SK-N-SH treated with all-trans-retinoic acid at 6 μM for 48 hours (cell line): Measurements from ENCODE around the gene IFI16.
"Not testable (repeated sequence)": the region's sequence is repeated elsewhere in the genome, so short reads cannot be mapped to it uniquely, and the experiment has no call there.

Experiments used
- ATAC-seq: fragments of 200-7000 bp; cut with Tn5 transposase; 3 replicates; pipeline ENCODE4 v1.9.1; 2020; ENCODE audit warnings: mild to moderate bottlenecking, moderate library complexity
- ARNTL ChIP-seq: fragments of 450-650 bp; formaldehyde crosslinking; IDR thresholded peaks from 2 replicates; pipeline ENCODE4 v1.5.0; 2020; ENCODE audit warnings: low read depth, mild to moderate bottlenecking, moderate library complexity, borderline replicate concordance
- BACH2 ChIP-seq: fragments of 250-450 bp; sonication (Bioruptor Pico); IDR thresholded peaks from 2 replicates; pipeline ENCODE4 v1.9.0; 2021; ENCODE audit warnings: mild to moderate bottlenecking, borderline replicate concordance
- CSDC2 ChIP-seq: fragments of 250-450 bp; sonication (Bioruptor Pico); IDR thresholded peaks from 2 replicates; pipeline ENCODE4 v1.5.0; 2020; ENCODE audit warnings: mild to moderate bottlenecking, moderate library complexity
- ESRRG ChIP-seq: fragments of 250-450 bp; sonication (Bioruptor Pico); IDR thresholded peaks from 2 replicates; pipeline ENCODE4 v1.6.1; 2021; ENCODE audit warnings: mild to moderate bottlenecking
- GLIS3 ChIP-seq: fragments of 250-450 bp; sonication (Bioruptor Pico); IDR thresholded peaks from 2 replicates; pipeline ENCODE4 v1.5.0; 2020; ENCODE audit warnings: mild to moderate bottlenecking, moderate library complexity
- ISL1 ChIP-seq: fragments of 250-450 bp; sonication (Bioruptor Pico); IDR thresholded peaks from 2 replicates; pipeline ENCODE4 v2.1.2; 2022; ENCODE audit warnings: mild to moderate bottlenecking, moderate library complexity
- OSR1 ChIP-seq: fragments of 250-450 bp; sonication (Bioruptor Pico); IDR thresholded peaks from 2 replicates; pipeline ENCODE4 v1.8.0; 2022; ENCODE audit warnings: moderate library complexity, mild to moderate bottlenecking, inconsistent platforms
- RARB ChIP-seq: fragments of 250-450 bp; sonication (Bioruptor Pico); IDR thresholded peaks from 2 replicates; pipeline ENCODE4 v1.8.0; 2021; ENCODE audit warnings: mild to moderate bottlenecking, moderate library complexity
- SNAI2 ChIP-seq: fragments of 250-450 bp; sonication (Bioruptor Pico); IDR thresholded peaks from 2 replicates; pipeline ENCODE4 v1.5.0; 2020; ENCODE audit warnings: mild to moderate bottlenecking, moderate library complexity
- TOX ChIP-seq: fragments of 250-450 bp; sonication (Bioruptor Pico); IDR thresholded peaks from 2 replicates; pipeline ENCODE4 v1.8.0; 2021; ENCODE audit warnings: mild to moderate bottlenecking, moderate library complexity, borderline replicate concordance
- ZC3H10 ChIP-seq: fragments of 250-450 bp; sonication (Bioruptor Pico); IDR thresholded peaks from 2 replicates; pipeline ENCODE4 v1.5.1; 2021; ENCODE audit warnings: mild to moderate bottlenecking, moderate library complexity
- ZFP3 ChIP-seq: fragments of 250-450 bp; sonication (Bioruptor Pico); IDR thresholded peaks from 2 replicates; pipeline ENCODE4 v1.5.0; 2020; ENCODE audit warnings: mild to moderate bottlenecking, moderate library complexity
- ZNF565 ChIP-seq: fragments of 450-650 bp; formaldehyde crosslinking; conservative IDR thresholded peaks from 2 replicates; pipeline ENCODE4 v1.5.0; 2020; ENCODE audit warnings: low read depth, mild to moderate bottlenecking, moderate library complexity
- ZNF70 ChIP-seq: fragments of 450-650 bp; formaldehyde crosslinking; IDR thresholded peaks from 2 replicates; pipeline ENCODE4 v1.5.0; 2020; ENCODE audit warnings: mild to moderate bottlenecking, moderate library complexity
- ZNF8 ChIP-seq: fragments of 450-650 bp; formaldehyde crosslinking; IDR thresholded peaks from 2 replicates; pipeline ENCODE4 v1.5.0; 2020; ENCODE audit warnings: mild to moderate bottlenecking, moderate library complexity
- TF ChIP-seq, protein P1 (sequence below): fragments of 250-450 bp; sonication (Bioruptor Pico); IDR thresholded peaks from 2 replicates; pipeline ENCODE4 v1.8.0; 2020; ENCODE audit warnings: mild to moderate bottlenecking, moderate library complexity, borderline replicate concordance
- TF ChIP-seq, protein P2 (sequence below): fragments of 250-450 bp; sonication (Bioruptor Pico); IDR thresholded peaks from 2 replicates; pipeline ENCODE4 v1.8.0; 2021; ENCODE audit warnings: low read depth, mild to moderate bottlenecking, moderate library complexity, borderline replicate concordance
- TF ChIP-seq, protein P3 (sequence below): fragments of 250-450 bp; sonication (Bioruptor Pico); IDR thresholded peaks from 2 replicates; pipeline ENCODE4 v1.5.1; 2020; ENCODE audit warnings: low read depth, mild to moderate bottlenecking, moderate library complexity
- TF ChIP-seq, protein P4 (sequence below): fragments of 250-450 bp; sonication (Bioruptor Pico); IDR thresholded peaks from 2 replicates; pipeline ENCODE4 v1.5.1; 2021; ENCODE audit warnings: mild to moderate bottlenecking, moderate library complexity
- TF ChIP-seq, protein P5 (sequence below): fragments of 250-450 bp; sonication (Bioruptor Pico); IDR thresholded peaks from 2 replicates; pipeline ENCODE4 v1.5.0; 2020; ENCODE audit warnings: mild to moderate bottlenecking, moderate library complexity

The IFI16 gene

DNA sequence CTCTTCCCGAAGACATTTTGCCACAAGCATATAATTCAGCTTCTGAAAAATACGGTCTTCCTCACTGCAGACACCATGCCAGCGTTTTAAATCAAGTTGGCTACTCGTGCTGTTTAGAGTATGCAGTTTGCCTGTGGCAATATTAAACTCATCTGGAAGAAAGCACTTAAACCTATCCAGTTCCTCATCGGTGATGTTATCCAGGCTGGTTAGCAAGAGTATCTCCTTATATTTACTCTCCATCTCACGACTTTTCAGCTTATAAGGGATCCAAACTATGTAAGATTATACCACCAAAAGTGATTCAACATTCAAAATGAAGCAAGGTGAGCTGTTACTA, 9.7 kb upstream of the IFI16 start:
- no peak for TF ChIP-seq ESRRG
- peak; percentile 54 for ATAC-seq

DNA sequence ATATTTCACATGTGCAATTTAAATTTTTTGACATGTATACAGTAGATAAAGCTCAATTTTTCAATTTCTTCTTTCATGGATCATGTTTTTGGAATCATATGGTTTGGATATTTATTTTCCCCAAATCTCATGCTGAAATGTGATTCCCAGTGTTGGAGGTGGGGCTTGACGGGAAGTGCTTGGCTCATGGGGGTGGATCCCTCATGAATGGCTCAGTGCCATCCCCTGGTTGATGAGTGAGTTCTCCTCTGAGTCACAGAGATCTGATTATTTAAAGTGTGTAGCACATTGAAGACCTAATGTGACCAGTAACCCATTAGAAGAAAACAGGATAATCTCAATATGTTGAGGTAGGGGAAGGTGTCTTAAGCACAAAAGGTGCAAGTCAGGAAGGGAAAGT, 9.1 kb upstream of the IFI16 start:
- TF ChIP-seq ZC3H10 (CRISPR knock-in tag) (no peak), ESRRG (no peak), GLIS3 (CRISPR knock-in tag) (no peak), TOX (no peak), ZFP3 (CRISPR knock-in tag) (no peak)
- TF ChIP-seq, protein P1, sequence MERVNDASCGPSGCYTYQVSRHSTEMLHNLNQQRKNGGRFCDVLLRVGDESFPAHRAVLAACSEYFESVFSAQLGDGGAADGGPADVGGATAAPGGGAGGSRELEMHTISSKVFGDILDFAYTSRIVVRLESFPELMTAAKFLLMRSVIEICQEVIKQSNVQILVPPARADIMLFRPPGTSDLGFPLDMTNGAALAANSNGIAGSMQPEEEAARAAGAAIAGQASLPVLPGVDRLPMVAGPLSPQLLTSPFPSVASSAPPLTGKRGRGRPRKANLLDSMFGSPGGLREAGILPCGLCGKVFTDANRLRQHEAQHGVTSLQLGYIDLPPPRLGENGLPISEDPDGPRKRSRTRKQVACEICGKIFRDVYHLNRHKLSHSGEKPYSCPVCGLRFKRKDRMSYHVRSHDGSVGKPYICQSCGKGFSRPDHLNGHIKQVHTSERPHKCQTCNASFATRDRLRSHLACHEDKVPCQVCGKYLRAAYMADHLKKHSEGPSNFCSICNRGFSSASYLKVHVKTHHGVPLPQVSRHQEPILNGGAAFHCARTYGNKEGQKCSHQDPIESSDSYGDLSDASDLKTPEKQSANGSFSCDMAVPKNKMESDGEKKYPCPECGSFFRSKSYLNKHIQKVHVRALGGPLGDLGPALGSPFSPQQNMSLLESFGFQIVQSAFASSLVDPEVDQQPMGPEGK (CRISPR knock-in tag), result no peak
- TF ChIP-seq, protein P2, sequence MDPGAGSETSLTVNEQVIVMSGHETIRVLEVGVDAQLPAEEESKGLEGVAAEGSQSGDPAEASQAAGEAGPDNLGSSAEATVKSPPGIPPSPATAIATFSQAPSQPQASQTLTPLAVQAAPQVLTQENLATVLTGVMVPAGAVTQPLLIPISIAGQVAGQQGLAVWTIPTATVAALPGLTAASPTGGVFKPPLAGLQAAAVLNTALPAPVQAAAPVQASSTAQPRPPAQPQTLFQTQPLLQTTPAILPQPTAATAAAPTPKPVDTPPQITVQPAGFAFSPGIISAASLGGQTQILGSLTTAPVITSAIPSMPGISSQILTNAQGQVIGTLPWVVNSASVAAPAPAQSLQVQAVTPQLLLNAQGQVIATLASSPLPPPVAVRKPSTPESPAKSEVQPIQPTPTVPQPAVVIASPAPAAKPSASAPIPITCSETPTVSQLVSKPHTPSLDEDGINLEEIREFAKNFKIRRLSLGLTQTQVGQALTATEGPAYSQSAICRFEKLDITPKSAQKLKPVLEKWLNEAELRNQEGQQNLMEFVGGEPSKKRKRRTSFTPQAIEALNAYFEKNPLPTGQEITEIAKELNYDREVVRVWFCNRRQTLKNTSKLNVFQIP (CRISPR knock-in tag), result no peak
- TF ChIP-seq, protein P3, sequence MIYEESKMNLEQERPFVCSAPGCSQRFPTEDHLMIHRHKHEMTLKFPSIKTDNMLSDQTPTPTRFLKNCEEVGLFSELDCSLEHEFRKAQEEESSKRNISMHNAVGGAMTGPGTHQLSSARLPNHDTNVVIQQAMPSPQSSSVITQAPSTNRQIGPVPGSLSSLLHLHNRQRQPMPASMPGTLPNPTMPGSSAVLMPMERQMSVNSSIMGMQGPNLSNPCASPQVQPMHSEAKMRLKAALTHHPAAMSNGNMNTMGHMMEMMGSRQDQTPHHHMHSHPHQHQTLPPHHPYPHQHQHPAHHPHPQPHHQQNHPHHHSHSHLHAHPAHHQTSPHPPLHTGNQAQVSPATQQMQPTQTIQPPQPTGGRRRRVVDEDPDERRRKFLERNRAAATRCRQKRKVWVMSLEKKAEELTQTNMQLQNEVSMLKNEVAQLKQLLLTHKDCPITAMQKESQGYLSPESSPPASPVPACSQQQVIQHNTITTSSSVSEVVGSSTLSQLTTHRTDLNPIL (CRISPR knock-in tag), result no peak
- peak; percentile 72 for ATAC-seq

DNA sequence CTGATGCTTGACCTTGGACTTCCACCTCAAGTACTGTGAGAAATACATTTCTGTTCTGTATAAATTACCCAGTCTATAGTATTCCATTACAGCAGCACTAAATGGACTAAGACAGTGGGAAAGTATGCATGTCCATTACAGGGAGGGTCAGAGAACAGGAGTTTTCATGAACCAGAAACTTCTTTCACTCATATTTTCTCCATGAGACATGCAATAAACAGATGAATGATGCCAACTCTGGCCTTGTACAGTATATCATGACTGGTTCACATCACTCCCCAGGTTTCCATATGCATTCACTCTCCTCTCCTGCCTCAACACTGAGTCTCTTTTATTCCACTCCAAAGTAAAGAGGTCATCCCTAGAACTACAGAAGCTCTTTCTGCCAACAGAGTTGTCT, 4.5 kb upstream of the IFI16 start:
- ATAC-seq, result no peak

DNA sequence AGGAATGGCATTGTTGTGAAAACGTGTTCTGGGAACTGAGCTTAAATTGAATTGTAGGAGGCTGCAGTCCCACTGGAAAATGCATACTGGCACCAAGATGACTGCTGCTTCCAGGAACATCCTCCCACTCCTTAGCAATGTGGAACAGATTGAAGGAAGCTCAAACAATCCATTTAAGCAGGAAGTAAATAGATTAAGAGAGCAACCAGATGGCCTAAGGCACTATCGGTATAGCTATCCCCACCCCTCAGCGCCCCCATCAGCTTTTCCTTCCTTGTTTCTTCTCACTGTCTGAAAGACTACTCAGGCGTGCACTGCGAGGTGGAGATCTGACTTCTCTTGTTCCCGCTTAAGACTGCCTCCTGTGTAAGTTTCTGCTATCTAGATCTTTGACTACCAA, 4.0 kb upstream of the IFI16 start:
- TF ChIP-seq BACH2 (CRISPR knock-in tag), result no peak
- TF ChIP-seq ZNF8 (CRISPR knock-in tag), result no peak
- TF ChIP-seq ZNF70 (CRISPR knock-in tag), result no peak
- no peak for TF ChIP-seq CSDC2 (CRISPR knock-in tag)
- no peak for TF ChIP-seq ESRRG
- TF ChIP-seq, protein P2 (CRISPR knock-in tag), result no peak
- TF ChIP-seq ZNF565 (CRISPR knock-in tag), result no peak
- TF ChIP-seq, protein P1 (CRISPR knock-in tag), result no peak
- TF ChIP-seq RARB (CRISPR knock-in tag), result no peak
- no peak for TF ChIP-seq ZFP3 (CRISPR knock-in tag)
- no peak for TF ChIP-seq ISL1 (CRISPR knock-in tag)
- no peak for TF ChIP-seq TOX
- peak; percentile 4; the same call in 1 of the 3 replicates for ATAC-seq

More for the DNA sequence above, 4.5 kb upstream of the IFI16 start:
- TF ChIP-seq CSDC2 (CRISPR knock-in tag), result no peak
- TF ChIP-seq OSR1 (CRISPR knock-in tag), result no peak
- no peak for TF ChIP-seq RARB (CRISPR knock-in tag)

DNA sequence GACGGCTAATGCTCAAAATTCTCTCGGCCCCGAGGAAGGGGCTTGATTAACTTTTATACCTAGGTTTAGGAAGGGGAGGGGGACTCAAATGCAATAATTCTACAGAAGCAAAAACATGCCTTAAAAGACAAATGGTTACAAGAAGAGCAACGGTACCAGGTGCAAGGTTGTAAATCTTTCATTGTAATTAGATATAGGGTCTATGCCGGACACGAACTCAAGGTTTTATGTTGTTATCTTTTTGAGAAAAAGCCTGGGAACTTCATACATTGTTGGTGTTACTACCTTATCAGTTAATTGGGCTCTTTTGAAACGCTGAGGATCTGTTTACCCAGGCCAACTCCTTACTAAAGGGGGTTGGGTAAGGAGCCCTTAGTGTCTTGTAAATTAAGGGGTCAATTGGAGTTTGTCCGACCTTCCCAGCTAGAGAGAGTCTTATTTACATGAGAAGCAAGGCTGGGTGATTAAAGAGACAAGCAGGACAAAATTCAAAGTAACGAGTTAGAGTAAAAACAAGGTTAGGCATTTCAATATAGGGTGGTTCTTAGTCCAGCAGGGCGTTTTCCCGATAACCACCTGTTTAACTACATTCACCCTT, 3.4 kb upstream of the IFI16 start:
- not testable (repeated sequence) for ATAC-seq

DNA sequence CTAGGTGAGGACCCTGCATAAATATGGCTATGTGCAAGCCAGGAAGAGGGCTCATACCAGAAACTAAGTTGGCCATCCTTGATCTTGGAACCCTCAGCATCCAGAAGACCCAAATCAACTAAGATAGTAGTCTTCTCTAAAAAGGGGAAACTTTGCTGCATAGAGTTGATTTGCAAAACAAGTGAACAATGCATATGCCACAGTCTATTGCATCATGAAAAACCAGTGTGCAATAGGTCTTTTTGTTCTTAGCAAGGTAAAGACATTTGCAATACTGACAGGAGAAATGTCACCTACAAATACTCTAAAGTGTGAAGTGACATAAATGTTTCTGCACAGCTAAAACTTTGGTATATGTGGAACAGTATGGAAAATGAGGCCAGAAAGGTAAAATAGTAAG, 2.0 kb upstream of the IFI16 start:
- ATAC-seq, result no peak
- TF ChIP-seq, protein P4, sequence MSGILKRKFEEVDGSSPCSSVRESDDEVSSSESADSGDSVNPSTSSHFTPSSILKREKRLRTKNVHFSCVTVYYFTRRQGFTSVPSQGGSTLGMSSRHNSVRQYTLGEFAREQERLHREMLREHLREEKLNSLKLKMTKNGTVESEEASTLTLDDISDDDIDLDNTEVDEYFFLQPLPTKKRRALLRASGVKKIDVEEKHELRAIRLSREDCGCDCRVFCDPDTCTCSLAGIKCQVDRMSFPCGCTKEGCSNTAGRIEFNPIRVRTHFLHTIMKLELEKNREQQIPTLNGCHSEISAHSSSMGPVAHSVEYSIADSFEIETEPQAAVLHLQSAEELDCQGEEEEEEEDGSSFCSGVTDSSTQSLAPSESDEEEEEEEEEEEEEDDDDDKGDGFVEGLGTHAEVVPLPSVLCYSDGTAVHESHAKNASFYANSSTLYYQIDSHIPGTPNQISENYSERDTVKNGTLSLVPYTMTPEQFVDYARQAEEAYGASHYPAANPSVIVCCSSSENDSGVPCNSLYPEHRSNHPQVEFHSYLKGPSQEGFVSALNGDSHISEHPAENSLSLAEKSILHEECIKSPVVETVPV (CRISPR knock-in tag), result no peak
- TF ChIP-seq ZNF8 (CRISPR knock-in tag), result no peak
- no peak for TF ChIP-seq BACH2 (CRISPR knock-in tag)
- TF ChIP-seq GLIS3 (CRISPR knock-in tag), result no peak
- no peak for TF ChIP-seq ZFP3 (CRISPR knock-in tag)
- TF ChIP-seq SNAI2, result no peak
- TF ChIP-seq, protein P5, sequence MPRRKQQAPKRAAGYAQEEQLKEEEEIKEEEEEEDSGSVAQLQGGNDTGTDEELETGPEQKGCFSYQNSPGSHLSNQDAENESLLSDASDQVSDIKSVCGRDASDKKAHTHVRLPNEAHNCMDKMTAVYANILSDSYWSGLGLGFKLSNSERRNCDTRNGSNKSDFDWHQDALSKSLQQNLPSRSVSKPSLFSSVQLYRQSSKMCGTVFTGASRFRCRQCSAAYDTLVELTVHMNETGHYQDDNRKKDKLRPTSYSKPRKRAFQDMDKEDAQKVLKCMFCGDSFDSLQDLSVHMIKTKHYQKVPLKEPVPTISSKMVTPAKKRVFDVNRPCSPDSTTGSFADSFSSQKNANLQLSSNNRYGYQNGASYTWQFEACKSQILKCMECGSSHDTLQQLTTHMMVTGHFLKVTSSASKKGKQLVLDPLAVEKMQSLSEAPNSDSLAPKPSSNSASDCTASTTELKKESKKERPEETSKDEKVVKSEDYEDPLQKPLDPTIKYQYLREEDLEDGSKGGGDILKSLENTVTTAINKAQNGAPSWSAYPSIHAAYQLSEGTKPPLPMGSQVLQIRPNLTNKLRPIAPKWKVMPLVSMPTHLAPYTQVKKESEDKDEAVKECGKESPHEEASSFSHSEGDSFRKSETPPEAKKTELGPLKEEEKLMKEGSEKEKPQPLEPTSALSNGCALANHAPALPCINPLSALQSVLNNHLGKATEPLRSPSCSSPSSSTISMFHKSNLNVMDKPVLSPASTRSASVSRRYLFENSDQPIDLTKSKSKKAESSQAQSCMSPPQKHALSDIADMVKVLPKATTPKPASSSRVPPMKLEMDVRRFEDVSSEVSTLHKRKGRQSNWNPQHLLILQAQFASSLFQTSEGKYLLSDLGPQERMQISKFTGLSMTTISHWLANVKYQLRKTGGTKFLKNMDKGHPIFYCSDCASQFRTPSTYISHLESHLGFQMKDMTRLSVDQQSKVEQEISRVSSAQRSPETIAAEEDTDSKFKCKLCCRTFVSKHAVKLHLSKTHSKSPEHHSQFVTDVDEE (CRISPR knock-in tag), result no peak
- TF ChIP-seq ARNTL (CRISPR knock-in tag), result no peak
- TF ChIP-seq ESRRG, result no peak
- TF ChIP-seq ZNF565 (CRISPR knock-in tag), result no peak
